ENCODE results near the gene ARHGDIB.

Gene ARHGDIB

GRCh38 chr12:14930299-14930698 is 31.1 kb downstream of the ARHGDIB start:
- Histone ChIP-seq H3K14ac (ENCODE audit: low read length in 2 of 2) (no peak overlapping the region), H3K27me3 (ENCODE audit: control insufficient read depth in 1 of 2, insufficient read depth in 1 of 2, low read length in 2 of 2) (no peaks in the 10 kb centered on the region), H3K4ac (ENCODE audit: low read depth in 1 of 2, low read length in 2 of 2) (no peak overlapping the region), H3K18ac (ENCODE audit: low read depth in 1 of 2, low read length in 2 of 2) (no peak overlapping the region), H3K4me3 (ENCODE audit: insufficient read depth in 1 of 2, low read depth in 1 of 2, low read length in 2 of 2) (no peak overlapping the region), H4K91ac (ENCODE audit: low read length) (no peak overlapping the region), H3K23ac (ENCODE audit: low read length in 2 of 2) (no peak overlapping the region), H2BK120ac (ENCODE audit: low read depth, low read length) (no peak overlapping the region), H3K79me1 (replicated peaks; ENCODE audit: low read length, poor library complexity, severe bottlenecking) (no peaks in the 10 kb centered on the region), H3K4me2 (ENCODE audit: low read length, poor library complexity, severe bottlenecking) (no peak overlapping the region), H2AK5ac (ENCODE audit: low read length, severe bottlenecking) (no peak overlapping the region), H3K9ac (ENCODE audit: low read length) (no peak overlapping the region), H4K8ac (ENCODE audit: low read length) (no peak overlapping the region), H2AFZ (ENCODE audit: low read depth, low read length) (no peak overlapping the region), H3K4me1 (ENCODE audit: control insufficient read depth, insufficient read depth, low read depth, low read length) (peaks cover 3% of the 10 kb centered on the region), H2BK5ac (ENCODE audit: low read depth, low read length, poor library complexity, severe bottlenecking) (no peak overlapping the region), H3K9me3 (ENCODE audit: control insufficient read depth, low read length) (no peaks in the 10 kb centered on the region), H3K36me3 (ENCODE audit: control insufficient read depth in 1 of 2, insufficient read depth in 2 of 2, low read depth in 1 of 2, low read length in 2 of 2) (no peaks in the 10 kb centered on the region), H2BK15ac (ENCODE audit: low read depth, poor library complexity, severe bottlenecking) (no peak overlapping the region), H3K27ac (ENCODE audit: low read length, poor library complexity, severe bottlenecking) (no peak overlapping the region), H2BK12ac (ENCODE audit: low read length in 2 of 2) (no peak overlapping the region)
- no peak for DNase-seq

- peak overlapping the region; percentile 8 for H2BK120ac ChIP-seq (ENCODE audit: low read depth, low read length)
- no peak overlapping the region for H2AFZ ChIP-seq (ENCODE audit: low read depth, low read length)
- no peak overlapping the region for H3K9ac ChIP-seq (ENCODE audit: low read length)
- H2BK15ac ChIP-seq (ENCODE audit: low read depth, poor library complexity, severe bottlenecking) = no peak overlapping the region
- no peaks in the 10 kb centered on the region for H3K79me1 ChIP-seq (replicated peaks; ENCODE audit: low read length, poor library complexity, severe bottlenecking)
- H3K4me1 ChIP-seq (ENCODE audit: control insufficient read depth, insufficient read depth, low read depth, low read length) = peaks cover 1% of the 10 kb centered on the region
- DNase-seq = no peak
- H3K36me3 ChIP-seq (ENCODE audit: control insufficient read depth in 1 of 2, insufficient read depth in 2 of 2, low read depth in 1 of 2, low read length in 2 of 2) = no peaks in the 10 kb centered on the region
- H3K27me3 ChIP-seq (ENCODE audit: control insufficient read depth in 1 of 2, insufficient read depth in 1 of 2, low read length in 2 of 2) = no peaks in the 10 kb centered on the region
- H3K14ac ChIP-seq (ENCODE audit: low read length in 2 of 2) = no peak overlapping the region
- H3K9me3 ChIP-seq (ENCODE audit: control insufficient read depth, low read length) = no peaks in the 10 kb centered on the region
- no peak overlapping the region for H3K23ac ChIP-seq (ENCODE audit: low read length in 2 of 2)
- H3K4me2 ChIP-seq (ENCODE audit: low read length, poor library complexity, severe bottlenecking) = peak overlapping the region; percentile 18
- no peak overlapping the region for H2BK12ac ChIP-seq (ENCODE audit: low read length in 2 of 2)
- no peak overlapping the region for H4K8ac ChIP-seq (ENCODE audit: low read length)
- no peak overlapping the region for H2AK5ac ChIP-seq (ENCODE audit: low read length, severe bottlenecking)
- no peak overlapping the region for H3K4me3 ChIP-seq (ENCODE audit: insufficient read depth in 1 of 2, low read depth in 1 of 2, low read length in 2 of 2)
- no peak overlapping the region for H3K27ac ChIP-seq (ENCODE audit: low read length, poor library complexity, severe bottlenecking)
- H2BK5ac ChIP-seq (ENCODE audit: low read depth, low read length, poor library complexity, severe bottlenecking) = no peak overlapping the region
- H3K18ac ChIP-seq (ENCODE audit: low read depth in 1 of 2, low read length in 2 of 2) = no peak overlapping the region
- no peak overlapping the region for H4K91ac ChIP-seq (ENCODE audit: low read length)
- H3K4ac ChIP-seq (ENCODE audit: low read depth in 1 of 2, low read length in 2 of 2) = no peak overlapping the region
- WGBS = 25% methylated on average over 3 of the region's 4 CpGs
Measured at GRCh38 chr12:14928931-14929330, 32.5 kb downstream of the ARHGDIB start.

- no peak overlapping the region for H3K4ac ChIP-seq (ENCODE audit: low read depth in 1 of 2, low read length in 2 of 2)
- H3K4me3 ChIP-seq (ENCODE audit: insufficient read depth in 1 of 2, low read depth in 1 of 2, low read length in 2 of 2) = no peak overlapping the region
- no peak overlapping the region for H2AFZ ChIP-seq (ENCODE audit: low read depth, low read length)
- H3K79me1 ChIP-seq (replicated peaks; ENCODE audit: low read length, poor library complexity, severe bottlenecking) = no peaks in the 10 kb centered on the region
- H3K9ac ChIP-seq (ENCODE audit: low read length) = no peak overlapping the region
- H2BK120ac ChIP-seq (ENCODE audit: low read depth, low read length) = no peak overlapping the region
- H3K23ac ChIP-seq (ENCODE audit: low read length in 2 of 2) = no peak overlapping the region
- no peaks in the 10 kb centered on the region for H3K27me3 ChIP-seq (ENCODE audit: control insufficient read depth in 1 of 2, insufficient read depth in 1 of 2, low read length in 2 of 2)
- no peak overlapping the region for H2AK5ac ChIP-seq (ENCODE audit: low read length, severe bottlenecking)
- no peak overlapping the region for H2BK15ac ChIP-seq (ENCODE audit: low read depth, poor library complexity, severe bottlenecking)
- H2BK12ac ChIP-seq (ENCODE audit: low read length in 2 of 2) = no peak overlapping the region
- H3K9me3 ChIP-seq (ENCODE audit: control insufficient read depth, low read length) = no peaks in the 10 kb centered on the region
- no peak overlapping the region for H4K91ac ChIP-seq (ENCODE audit: low read length)
- no peak overlapping the region for H2BK5ac ChIP-seq (ENCODE audit: low read depth, low read length, poor library complexity, severe bottlenecking)
- no peak overlapping the region for H3K18ac ChIP-seq (ENCODE audit: low read depth in 1 of 2, low read length in 2 of 2)
- H3K27ac ChIP-seq (ENCODE audit: low read length, poor library complexity, severe bottlenecking) = no peak overlapping the region
- peaks cover 1% of the 10 kb centered on the region for H3K4me1 ChIP-seq (ENCODE audit: control insufficient read depth, insufficient read depth, low read depth, low read length)
- no peak for DNase-seq
- H4K8ac ChIP-seq (ENCODE audit: low read length) = no peak overlapping the region
- no peak overlapping the region for H3K4me2 ChIP-seq (ENCODE audit: low read length, poor library complexity, severe bottlenecking)
- no peak overlapping the region for H3K14ac ChIP-seq (ENCODE audit: low read length in 2 of 2)
- 84% methylated on average over 1 of the region's 3 CpGs for WGBS
- no peaks in the 10 kb centered on the region for H3K36me3 ChIP-seq (ENCODE audit: control insufficient read depth in 1 of 2, insufficient read depth in 2 of 2, low read depth in 1 of 2, low read length in 2 of 2)
Measured at GRCh38 chr12:14927267-14927666, 34.1 kb downstream of the ARHGDIB start.

- Histone ChIP-seq H3K14ac (ENCODE audit: low read length in 2 of 2) (no peak overlapping the region), H3K36me3 (ENCODE audit: control insufficient read depth in 1 of 2, insufficient read depth in 2 of 2, low read depth in 1 of 2, low read length in 2 of 2) (no peaks in the 10 kb centered on the region), H3K18ac (ENCODE audit: low read depth in 1 of 2, low read length in 2 of 2) (no peak overlapping the region), H3K4me1 (ENCODE audit: control insufficient read depth, insufficient read depth, low read depth, low read length) (no peaks in the 10 kb centered on the region), H3K23ac (ENCODE audit: low read length in 2 of 2) (no peak overlapping the region), H2BK120ac (ENCODE audit: low read depth, low read length) (no peak overlapping the region), H3K4me2 (ENCODE audit: low read length, poor library complexity, severe bottlenecking) (no peak overlapping the region), H3K4ac (ENCODE audit: low read depth in 1 of 2, low read length in 2 of 2) (no peak overlapping the region), H3K9me3 (ENCODE audit: control insufficient read depth, low read length) (no peaks in the 10 kb centered on the region), H2AFZ (ENCODE audit: low read depth, low read length) (no peak overlapping the region), H3K4me3 (ENCODE audit: insufficient read depth in 1 of 2, low read depth in 1 of 2, low read length in 2 of 2) (no peak overlapping the region), H2AK5ac (ENCODE audit: low read length, severe bottlenecking) (peak overlapping the region; percentile 18), H2BK5ac (ENCODE audit: low read depth, low read length, poor library complexity, severe bottlenecking) (no peak overlapping the region), H3K9ac (ENCODE audit: low read length) (no peak overlapping the region), H3K27me3 (ENCODE audit: control insufficient read depth in 1 of 2, insufficient read depth in 1 of 2, low read length in 2 of 2) (no peaks in the 10 kb centered on the region), H3K27ac (ENCODE audit: low read length, poor library complexity, severe bottlenecking) (no peak overlapping the region), H2BK15ac (ENCODE audit: low read depth, poor library complexity, severe bottlenecking) (no peak overlapping the region), H2BK12ac (ENCODE audit: low read length in 2 of 2) (no peak overlapping the region), H4K8ac (ENCODE audit: low read length) (no peak overlapping the region), H4K91ac (ENCODE audit: low read length) (no peak overlapping the region), H3K79me1 (replicated peaks; ENCODE audit: low read length, poor library complexity, severe bottlenecking) (no peaks in the 10 kb centered on the region)
- no peak for DNase-seq
- 94% methylated on average over 3 of the region's 3 CpGs for WGBS
Measured at GRCh38 chr12:14924541-14924940, 36.9 kb downstream of the ARHGDIB start.
